ENCODE data around the gene THRB. TPM values are rescaled to one million over a fixed set of nuclear protein-coding genes. Genes with fewer than 3 reads are reported as not detected.

The THRB gene
- total and polyA plus RNA-seq, 12 donors: 3.8 to 32.8 (median 26.0) TPM

DNA sequence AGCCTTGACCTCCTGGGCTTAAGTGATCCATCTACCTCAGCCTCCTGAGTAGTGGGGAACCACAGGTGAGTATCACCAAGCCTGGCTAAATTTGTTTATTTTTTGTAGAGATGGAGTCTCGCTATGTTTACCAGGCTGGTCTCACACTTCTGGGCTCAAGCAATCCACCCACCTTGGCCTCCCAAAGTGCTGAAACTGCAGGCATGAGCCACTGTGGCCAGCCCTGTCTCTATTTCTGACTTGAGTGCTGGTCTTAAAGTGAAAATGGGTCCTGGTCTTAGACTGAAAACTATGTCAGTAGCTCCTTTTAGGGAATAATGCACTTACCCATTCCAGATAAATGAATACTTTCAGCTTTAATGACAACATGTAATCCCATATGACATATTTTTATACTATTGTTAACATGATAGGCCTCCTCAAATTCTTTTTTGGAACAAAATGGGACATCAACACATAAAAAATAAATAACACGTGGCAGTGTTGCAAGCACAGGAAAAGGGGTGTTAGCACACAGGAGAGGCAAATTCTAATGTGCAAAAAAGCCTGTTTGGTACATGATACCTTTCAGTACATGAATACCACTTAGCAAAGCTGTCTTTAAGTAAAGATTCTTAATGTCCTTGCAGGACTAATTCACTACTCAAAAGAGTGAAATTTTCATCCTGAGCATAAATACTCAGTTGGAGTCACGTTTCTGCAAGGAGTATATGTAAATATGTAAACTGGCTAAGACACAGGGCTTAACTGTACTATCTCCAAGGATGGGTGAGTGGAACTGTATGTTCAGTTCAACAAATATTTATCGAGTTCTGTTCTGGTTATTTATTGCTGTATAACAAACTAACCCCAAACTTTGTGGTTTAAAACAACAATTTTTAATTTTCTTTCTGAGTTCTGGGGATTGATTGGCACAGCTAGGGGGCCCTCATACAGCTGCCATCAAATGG is 354.9 kb downstream of the THRB start:
- Histone ChIP-seq H3K36me3 (peaks cover 0 to 24% (median 0%) of the 10 kb centered on the region in 9 donors), H3K4me1 (peaks cover 0 to 40% (median 12%) of the 10 kb centered on the region in 9 donors), H3K9me3 (no peaks in the 10 kb centered on the region), H3K27me3 (no peaks in the 10 kb centered on the region), H3K4me3 (no peak overlapping the region), H3K27ac (peak overlapping the region in 7 of 10 donors; percentile 3 to 75 (median 63))
- intact Hi-C loops (cut with DNase I): no loop called here
- WGBS, 2 donors: 66 to 71% methylated on average over 4 of the region's 4 CpGs
- TF ChIP-seq, protein P1, sequence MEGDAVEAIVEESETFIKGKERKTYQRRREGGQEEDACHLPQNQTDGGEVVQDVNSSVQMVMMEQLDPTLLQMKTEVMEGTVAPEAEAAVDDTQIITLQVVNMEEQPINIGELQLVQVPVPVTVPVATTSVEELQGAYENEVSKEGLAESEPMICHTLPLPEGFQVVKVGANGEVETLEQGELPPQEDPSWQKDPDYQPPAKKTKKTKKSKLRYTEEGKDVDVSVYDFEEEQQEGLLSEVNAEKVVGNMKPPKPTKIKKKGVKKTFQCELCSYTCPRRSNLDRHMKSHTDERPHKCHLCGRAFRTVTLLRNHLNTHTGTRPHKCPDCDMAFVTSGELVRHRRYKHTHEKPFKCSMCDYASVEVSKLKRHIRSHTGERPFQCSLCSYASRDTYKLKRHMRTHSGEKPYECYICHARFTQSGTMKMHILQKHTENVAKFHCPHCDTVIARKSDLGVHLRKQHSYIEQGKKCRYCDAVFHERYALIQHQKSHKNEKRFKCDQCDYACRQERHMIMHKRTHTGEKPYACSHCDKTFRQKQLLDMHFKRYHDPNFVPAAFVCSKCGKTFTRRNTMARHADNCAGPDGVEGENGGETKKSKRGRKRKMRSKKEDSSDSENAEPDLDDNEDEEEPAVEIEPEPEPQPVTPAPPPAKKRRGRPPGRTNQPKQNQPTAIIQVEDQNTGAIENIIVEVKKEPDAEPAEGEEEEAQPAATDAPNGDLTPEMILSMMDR (IDR thresholded peaks at IDR 0.05): no peak
- DNase-seq: no peak
- no peak for ATAC-seq

DNA sequence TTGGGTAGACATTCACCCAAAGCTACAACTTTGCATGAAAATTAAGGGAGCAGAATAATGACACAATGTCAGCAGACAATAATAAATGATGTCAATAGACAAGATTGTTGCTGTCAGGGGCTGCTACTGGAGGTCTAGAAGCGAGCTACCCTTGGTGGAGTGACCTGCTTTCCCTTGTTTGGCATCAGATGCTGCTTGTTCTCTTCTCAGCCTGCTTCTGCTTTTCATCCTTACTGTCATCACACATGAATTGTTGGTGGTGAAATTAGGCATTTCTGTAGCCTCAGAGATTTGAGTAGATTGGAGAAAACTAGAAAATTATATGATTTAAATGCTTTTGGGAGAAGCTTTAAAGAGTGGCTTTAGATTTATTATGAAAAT is 355.8 kb downstream of the THRB start:
- Histone ChIP-seq H3K27ac (peak overlapping the region in 9 of 10 donors; percentile 4 to 75 (median 42)), H3K4me1 (peaks cover 0 to 40% (median 12%) of the 10 kb centered on the region in 9 donors), H3K27me3 (no peaks in the 10 kb centered on the region), H3K9me3 (no peaks in the 10 kb centered on the region), H3K4me3 (no peak overlapping the region), H3K36me3 (peaks cover 0 to 23% (median 0%) of the 10 kb centered on the region in 9 donors)
- intact Hi-C loops (cut with DNase I): no loop called here
- TF ChIP-seq, protein P1 (IDR thresholded peaks at IDR 0.05): no peak
- no peak for DNase-seq
- ATAC-seq: peak in 6 of 8 donors; percentile 36 to 69 (median 64)
- 43 to 45% methylated on average over 1 of the region's 1 CpG for WGBS, 2 donors

DNA sequence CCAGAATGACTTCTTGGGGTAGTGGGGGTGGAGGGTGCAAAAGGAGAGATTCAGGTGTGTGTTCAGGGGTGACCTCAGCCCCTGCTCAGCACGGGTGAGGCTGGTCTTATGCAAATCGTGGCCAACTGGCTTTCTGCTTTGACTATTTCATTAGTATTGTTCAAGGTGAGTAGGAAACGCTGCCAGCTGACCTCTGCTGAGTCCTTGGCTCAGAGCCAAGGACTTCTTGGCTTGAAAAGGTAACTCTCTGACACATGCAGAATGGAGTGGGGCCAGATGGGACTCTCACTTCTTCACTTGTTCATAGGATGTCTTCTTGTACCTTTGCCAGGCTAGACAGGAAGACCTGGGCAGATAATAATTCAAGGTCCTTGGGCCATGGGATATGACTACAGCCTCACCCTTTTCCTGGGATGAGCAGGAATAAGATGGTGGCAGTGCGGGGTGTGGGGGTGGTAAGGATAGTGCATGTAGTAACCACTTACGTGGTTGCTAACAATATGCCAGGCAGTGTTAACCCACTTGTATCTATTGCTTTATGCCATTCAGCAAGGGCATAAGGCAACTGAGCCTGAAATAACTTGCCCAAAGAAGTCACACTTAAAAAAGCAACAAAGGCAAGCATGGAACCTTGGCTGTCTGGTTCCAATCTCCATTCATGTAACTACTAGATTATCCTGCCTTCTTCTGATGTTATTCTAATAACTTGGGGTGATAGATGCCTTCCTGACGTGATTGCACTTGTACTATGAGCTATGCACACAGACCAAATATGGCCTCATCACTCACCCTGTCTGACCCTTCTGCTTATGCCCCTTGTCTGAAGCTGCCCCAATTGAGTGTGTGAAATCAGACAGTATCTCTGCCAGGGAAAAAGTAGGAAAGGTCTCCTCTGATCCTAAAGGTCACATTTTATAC is 356.4 kb downstream of the THRB start:
- Histone ChIP-seq H3K4me3 (no peak overlapping the region), H3K27ac (peak overlapping the region in 9 of 10 donors; percentile 17 to 75 (median 42)), H3K27me3 (no peaks in the 10 kb centered on the region), H3K4me1 (peaks cover 0 to 40% (median 12%) of the 10 kb centered on the region in 9 donors), H3K36me3 (peaks cover 0 to 17% (median 0%) of the 10 kb centered on the region in 9 donors), H3K9me3 (no peaks in the 10 kb centered on the region)
- ATAC-seq (peak; percentile 56 to 87 (median 75)), DNase-seq (no peak)
- TF ChIP-seq, protein P1 (IDR thresholded peaks at IDR 0.05): no peak
- WGBS, 2 donors: 41 to 54% methylated on average over 6 of the region's 6 CpGs
- intact Hi-C loops (cut with DNase I): no loop called here

DNA sequence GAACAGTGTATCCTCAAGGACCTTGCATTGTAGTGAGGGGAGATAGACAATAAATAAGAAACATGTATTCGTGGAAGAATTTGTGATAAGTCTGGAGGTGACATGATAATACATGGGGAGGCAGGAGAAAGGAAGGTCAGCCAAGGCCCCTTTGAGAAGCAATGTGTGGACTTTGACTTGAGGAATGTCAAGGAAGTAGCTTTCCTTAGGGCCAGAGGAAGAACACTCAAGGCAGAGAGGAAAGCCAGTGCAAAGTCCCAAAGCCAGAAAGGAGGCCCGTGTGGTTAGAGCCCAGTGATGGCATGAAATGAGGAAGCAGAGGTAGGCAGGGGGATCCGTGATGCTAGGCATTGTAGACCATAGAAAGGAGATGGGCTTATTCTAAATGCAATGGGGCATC is 357.3 kb downstream of the THRB start:
- intact Hi-C loops (cut with DNase I): no loop called here
- no peak for ATAC-seq
- H3K4me3 ChIP-seq: no peak overlapping the region
- H3K27me3 ChIP-seq: no peaks in the 10 kb centered on the region
- H3K27ac ChIP-seq: peak overlapping the region in 5 of 10 donors; percentile 10 to 75 (median 63)
- H3K36me3 ChIP-seq: peaks cover 0 to 19% (median 0%) of the 10 kb centered on the region in 9 donors
- DNase-seq: no peak
- TF ChIP-seq, protein P1 (IDR thresholded peaks at IDR 0.05): no peak
- H3K9me3 ChIP-seq: no peaks in the 10 kb centered on the region
- WGBS, 2 donors: 83 to 86% methylated on average over 3 of the region's 3 CpGs
- H3K4me1 ChIP-seq: peaks cover 0 to 40% (median 12%) of the 10 kb centered on the region in 9 donors
